H9 (cell line): Measurements from ENCODE around the gene ANAPC13. TPM values are rescaled to one million over a fixed set of nuclear protein-coding genes. Genes with fewer than 3 reads are reported as not detected.

ENCODE experiments used
- DNase-seq: peaks from one replicate; pipeline ENCODE4 v3.0.0-alpha.2; 2017
- H2AFZ ChIP-seq: one replicate; pipeline ENCODE4 v1.6.1; 2013; ENCODE audit warnings: mild to moderate bottlenecking, low read length, control low read depth, moderate library complexity
- H2AK5ac ChIP-seq: 2 replicates; pipeline ENCODE4 v1.6.1; 2013; ENCODE audit warnings: low read length, control low read depth, mixed read lengths; ENCODE audit not compliant: insufficient read length
- H2BK120ac ChIP-seq: one replicate; pipeline ENCODE4 v1.6.1; 2013; ENCODE audit warnings: low read depth, mild to moderate bottlenecking, low read length, control low read depth, inconsistent platforms; ENCODE audit not compliant: poor library complexity, severe bottlenecking
- H2BK12ac ChIP-seq: 2 replicates; pipeline ENCODE4 v1.6.1; 2013; ENCODE audit warnings: low read length, control low read depth, mixed read lengths, low read depth; ENCODE audit not compliant: insufficient read length
- H2BK15ac ChIP-seq: 2 replicates; pipeline ENCODE4 v1.6.1; 2013; ENCODE audit warnings: low read depth, low read length, control low read depth
- H2BK20ac ChIP-seq: one replicate; pipeline ENCODE4 v1.6.1; 2013; ENCODE audit warnings: low read depth, mild to moderate bottlenecking, low read length, control low read depth, inconsistent platforms; ENCODE audit not compliant: poor library complexity, severe bottlenecking
- H2BK5ac ChIP-seq: 2 replicates; pipeline ENCODE4 v1.6.1; 2013; ENCODE audit warnings: low read length, control low read depth, mixed read lengths; ENCODE audit not compliant: insufficient read length
- H3K14ac ChIP-seq: 2 replicates; pipeline ENCODE4 v1.6.1; 2013; ENCODE audit warnings: low read length, control low read depth; ENCODE audit not compliant: insufficient read depth
- H3K18ac ChIP-seq: 2 replicates; pipeline ENCODE4 v1.6.1; 2013; ENCODE audit warnings: low read depth, mild to moderate bottlenecking, mixed read lengths, low read length, control low read depth; ENCODE audit not compliant: insufficient read length
- H3K23ac ChIP-seq: 2 replicates; pipeline ENCODE4 v1.6.1; 2013; ENCODE audit warnings: low read length, control low read depth, mixed read lengths, low read depth; ENCODE audit not compliant: insufficient read length
- H3K23me2 ChIP-seq: 2 replicates; pipeline ENCODE4 v1.6.1; 2013; ENCODE audit warnings: low read depth, mild to moderate bottlenecking, mixed read lengths, low read length, control low read depth; ENCODE audit not compliant: insufficient read length, poor library complexity, severe bottlenecking
- H3K27ac ChIP-seq: 2 replicates; pipeline ENCODE4 v1.5.1; 2013; ENCODE audit warnings: low read length, control low read depth, mixed read lengths, low read depth; ENCODE audit not compliant: insufficient read length
- H3K27me3 ChIP-seq: 2 replicates; pipeline ENCODE4 v1.6.1; 2013; ENCODE audit warnings: low read length, control low read depth, inconsistent platforms; ENCODE audit not compliant: insufficient read depth
- H3K4ac ChIP-seq: 2 replicates; pipeline ENCODE4 v1.6.1; 2013; ENCODE audit warnings: low read depth, mild to moderate bottlenecking, control low read depth, inconsistent platforms, low read length, moderate library complexity
- H3K4me1 ChIP-seq: 2 replicates; pipeline ENCODE4 v1.6.1; 2013; ENCODE audit warnings: low read length, control low read depth, inconsistent platforms; ENCODE audit not compliant: insufficient read depth
- H3K4me2 ChIP-seq: 2 replicates; pipeline ENCODE4 v1.6.1; 2013; ENCODE audit warnings: low read length, control low read depth, mixed read lengths; ENCODE audit not compliant: insufficient read length, insufficient read depth
- H3K56ac ChIP-seq: 2 replicates; pipeline ENCODE4 v1.6.1; 2013; ENCODE audit warnings: low read depth, mild to moderate bottlenecking, mixed read lengths, low read length, control low read depth; ENCODE audit not compliant: insufficient read length
- H3K79me1 ChIP-seq: 2 replicates; pipeline ENCODE4 v1.6.1; 2013; ENCODE audit warnings: low read depth, mild to moderate bottlenecking, moderate library complexity, low read length, control low read depth, inconsistent platforms; ENCODE audit not compliant: insufficient read depth, poor library complexity, severe bottlenecking
- H3K79me2 ChIP-seq: 2 replicates; pipeline ENCODE4 v1.6.1; 2013; ENCODE audit warnings: low read length, control low read depth, inconsistent platforms; ENCODE audit not compliant: insufficient read depth
- H3K9ac ChIP-seq: 2 replicates; pipeline ENCODE4 v1.6.1; 2013; ENCODE audit warnings: low read length, control low read depth, mixed read lengths; ENCODE audit not compliant: insufficient read length; ENCODE audit errors: extremely low read depth
- H3K9me3 ChIP-seq: one replicate; pipeline ENCODE4 v1.6.1; 2013; ENCODE audit warnings: low read depth, low read length, inconsistent platforms; ENCODE audit not compliant: control insufficient read depth
- H3T11ph ChIP-seq: one replicate; pipeline ENCODE4 v1.6.1; 2013; ENCODE audit warnings: mild to moderate bottlenecking, low read length, control low read depth, inconsistent platforms
- H4K20me1 ChIP-seq: one replicate; pipeline ENCODE4 v1.6.1; 2013; ENCODE audit not compliant: control insufficient read depth, insufficient read length, insufficient read depth
- H4K5ac ChIP-seq: 2 replicates; pipeline ENCODE4 v1.6.1; 2013; ENCODE audit warnings: low read depth, mild to moderate bottlenecking, mixed read lengths, low read length, control low read depth; ENCODE audit not compliant: insufficient read length
- H4K8ac ChIP-seq: replicated peaks from 2 replicates; pipeline ENCODE4 v1.6.1; 2013; ENCODE audit warnings: low read length, control low read depth, mixed read lengths, low read depth; ENCODE audit not compliant: insufficient read length
- H4K91ac ChIP-seq: 2 replicates; pipeline ENCODE4 v1.6.1; 2013; ENCODE audit warnings: low read depth, mild to moderate bottlenecking, moderate library complexity, mixed read lengths, low read length, control low read depth; ENCODE audit not compliant: insufficient read length
- H3K27ac Mint-ChIP-seq, 3 experiments: 2 replicates in 2 of 3; 3 replicates in 1 of 3; pipeline ENCODE4 v1.8.0; 2020 to 2021; ENCODE audit warnings: mixed read lengths in 3 of 3, mild to moderate bottlenecking in 1 of 3, moderate library complexity in 1 of 3
- H3K27me3 Mint-ChIP-seq: 2 replicates; pipeline ENCODE4 v1.8.0; 2021; ENCODE audit warnings: low read depth, mild to moderate bottlenecking, moderate library complexity, mixed read lengths
- H3K36me3 Mint-ChIP-seq, 3 experiments: 2 replicates in 2 of 3; 3 replicates in 1 of 3; pipeline ENCODE4 v1.8.0; 2020 to 2021; ENCODE audit warnings: low read depth in 3 of 3, mixed read lengths in 3 of 3; ENCODE audit not compliant: insufficient read depth in 1 of 3
- H3K4me1 Mint-ChIP-seq, 2 experiments: 2 replicates each; pipeline ENCODE4 v1.8.0; 2020; ENCODE audit warnings: mixed read lengths in 2 of 2
- H3K4me3 Mint-ChIP-seq, 2 experiments: 2 replicates in 1 of 2; 3 replicates in 1 of 2; pipeline ENCODE4 v1.8.0; 2020 to 2021; ENCODE audit warnings: mild to moderate bottlenecking in 2 of 2, mixed read lengths in 2 of 2, moderate library complexity in 1 of 2
- H3K9me3 Mint-ChIP-seq, 2 experiments: 2 replicates in 1 of 2; 3 replicates in 1 of 2; pipeline ENCODE4 v1.8.0; 2020; ENCODE audit warnings: mild to moderate bottlenecking in 2 of 2, mixed read lengths in 2 of 2, moderate library complexity in 1 of 2
- WGBS: extraction: QIAGEN DNeasy Blood & Tissue Kit; methylation state at CpG from one replicate; pipeline ENCODE4 v1.1.7; 2013; ENCODE audit warnings: missing lambda C conversion rate, low lambda C conversion rate, mixed read lengths; ENCODE audit not compliant: insufficient read length; ENCODE audit errors: extremely low coverage; 5-methylcytosine and 5-hydroxymethylcytosine counted together
- total RNA-seq: library from RNA; stranded (reverse); gene quantifications from 2 replicates; pipeline ENCODE4 v1.2.1, GENCODE V29; 2021
- TF ChIP-seq, protein P1 (sequence below): fragments of 200-600 bp; sonication (generic); conservative IDR thresholded peaks from 3 replicates; pipeline ENCODE4 v1.8.0; 2021; ENCODE audit warnings: antibody characterized with exemption, mild to moderate bottlenecking

The ANAPC13 gene
- total RNA-seq, 1 experiment from 2014 or later: 42.8 TPM

- no peak overlapping the region for H4K91ac ChIP-seq
- Mint-ChIP-seq H3K36me3 (peaks cover 0 to 8% (median 0%) of the 10 kb centered on the region in 3 experiments; a peak in 1 of 7 replicates), H3K4me3 (no peak overlapping the region), H3K27me3 (peaks cover 20% of the 10 kb centered on the region), H3K4me1 (peaks cover 10 to 11% of the 10 kb centered on the region in 2 experiments), H3K9me3 (peaks cover 7 to 10% of the 10 kb centered on the region in 2 experiments; a peak in 4 of 5 replicates), H3K27ac (no peak overlapping the region)
- no peak overlapping the region for H2BK120ac ChIP-seq
- no peak overlapping the region for H2AFZ ChIP-seq
- no peak overlapping the region for H3K14ac ChIP-seq
- no peak overlapping the region for H3K23ac ChIP-seq
- no peak overlapping the region for H3K9ac ChIP-seq
- no peak overlapping the region for H3T11ph ChIP-seq
- no CpG with 5 or more reads among the region's 1 CpG for WGBS
- H3K23me2 ChIP-seq: no peaks in the 10 kb centered on the region
- H3K18ac ChIP-seq: no peak overlapping the region
- no peak overlapping the region for H2BK5ac ChIP-seq
- H2AK5ac ChIP-seq: no peak overlapping the region
- H4K20me1 ChIP-seq: no peaks in the 10 kb centered on the region
- TF ChIP-seq, protein P1, sequence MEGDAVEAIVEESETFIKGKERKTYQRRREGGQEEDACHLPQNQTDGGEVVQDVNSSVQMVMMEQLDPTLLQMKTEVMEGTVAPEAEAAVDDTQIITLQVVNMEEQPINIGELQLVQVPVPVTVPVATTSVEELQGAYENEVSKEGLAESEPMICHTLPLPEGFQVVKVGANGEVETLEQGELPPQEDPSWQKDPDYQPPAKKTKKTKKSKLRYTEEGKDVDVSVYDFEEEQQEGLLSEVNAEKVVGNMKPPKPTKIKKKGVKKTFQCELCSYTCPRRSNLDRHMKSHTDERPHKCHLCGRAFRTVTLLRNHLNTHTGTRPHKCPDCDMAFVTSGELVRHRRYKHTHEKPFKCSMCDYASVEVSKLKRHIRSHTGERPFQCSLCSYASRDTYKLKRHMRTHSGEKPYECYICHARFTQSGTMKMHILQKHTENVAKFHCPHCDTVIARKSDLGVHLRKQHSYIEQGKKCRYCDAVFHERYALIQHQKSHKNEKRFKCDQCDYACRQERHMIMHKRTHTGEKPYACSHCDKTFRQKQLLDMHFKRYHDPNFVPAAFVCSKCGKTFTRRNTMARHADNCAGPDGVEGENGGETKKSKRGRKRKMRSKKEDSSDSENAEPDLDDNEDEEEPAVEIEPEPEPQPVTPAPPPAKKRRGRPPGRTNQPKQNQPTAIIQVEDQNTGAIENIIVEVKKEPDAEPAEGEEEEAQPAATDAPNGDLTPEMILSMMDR: no peak
- H4K5ac ChIP-seq: no peak overlapping the region
- H4K8ac ChIP-seq: no peak overlapping the region
- no peak overlapping the region for H3K4ac ChIP-seq
- H3K79me1 ChIP-seq: no peaks in the 10 kb centered on the region
- DNase-seq: no peak
- H3K4me1 ChIP-seq: no peaks in the 10 kb centered on the region
- no peaks in the 10 kb centered on the region for H3K27me3 ChIP-seq
- H2BK20ac ChIP-seq: no peak overlapping the region
- H3K79me2 ChIP-seq: no peaks in the 10 kb centered on the region
- H2BK12ac ChIP-seq: no peak overlapping the region
- H3K56ac ChIP-seq: no peak overlapping the region
- H2BK15ac ChIP-seq: no peak overlapping the region
- no peak overlapping the region for H3K4me2 ChIP-seq
- H3K27ac ChIP-seq: no peak overlapping the region
- H3K9me3 ChIP-seq: no peaks in the 10 kb centered on the region
These were observed 40.1 kb downstream of the ANAPC13 start for GRCh38 chr3:134445636-134446035.
